Osteocyte (in vitro differentiated cells): ENCODE measurements around the gene OSGEPL1. TPM values are rescaled to one million over a fixed set of nuclear protein-coding genes. Genes with fewer than 3 reads are reported as not detected.
A peak's percentile ranks its signal among the peaks of the same experiment; 100 is the strongest.

ENCODE experiments used
- DNase-seq: peaks from one replicate; pipeline ENCODE4 v3.0.0; 2021; ENCODE audit warnings: mixed read lengths; ENCODE audit not compliant: unreplicated experiment; ENCODE audit errors: extremely low spot score
- H3K27ac Mint-ChIP-seq: one replicate; pipeline ENCODE4 v1.8.0; 2021; ENCODE audit warnings: mild to moderate bottlenecking, mixed read lengths; ENCODE audit not compliant: unreplicated experiment
- H3K27me3 Mint-ChIP-seq: one replicate; pipeline ENCODE4 v1.8.0; 2021; ENCODE audit warnings: mixed read lengths; ENCODE audit not compliant: unreplicated experiment
- H3K36me3 Mint-ChIP-seq: one replicate; pipeline ENCODE4 v1.8.0; 2021; ENCODE audit warnings: mixed read lengths; ENCODE audit not compliant: unreplicated experiment
- H3K4me1 Mint-ChIP-seq: one replicate; pipeline ENCODE4 v1.8.0; 2021; ENCODE audit warnings: mixed read lengths; ENCODE audit not compliant: unreplicated experiment
- H3K4me3 Mint-ChIP-seq: one replicate; pipeline ENCODE4 v1.8.0; 2021; ENCODE audit warnings: mild to moderate bottlenecking, moderate library complexity, mixed read lengths; ENCODE audit not compliant: unreplicated experiment
- H3K9me3 Mint-ChIP-seq: one replicate; pipeline ENCODE4 v1.8.0; 2021; ENCODE audit warnings: mixed read lengths; ENCODE audit not compliant: unreplicated experiment
- CTCF ChIP-seq: fragments of 200-600 bp; sonication (generic); IDR thresholded peaks from 2 replicates; pipeline ENCODE4 v1.5.0; 2021; ENCODE audit warnings: antibody characterized with exemption, mild to moderate bottlenecking, moderate library complexity
- total RNA-seq: library from RNA; stranded (reverse); gene quantifications from 2 replicates; pipeline ENCODE4 v1.2.1, GENCODE V29; 2021

The OSGEPL1 gene
- total RNA-seq, 1 donor from 2014 or later, result 10.0 TPM

GRCh38 chr2:189799030-189799331 lies 36.4 kb upstream of the OSGEPL1 start:
- Mint-ChIP-seq H3K36me3 (peaks cover 19% of the 10 kb centered on the region), H3K27me3 (no peaks in the 10 kb centered on the region), H3K4me3 (no peak overlapping the region), H3K27ac (peak overlapping the region; percentile 29), H3K9me3 (no peaks in the 10 kb centered on the region), H3K4me1 (peaks cover 16% of the 10 kb centered on the region)
- no peak for TF ChIP-seq CTCF
- no peak for DNase-seq

DNA sequence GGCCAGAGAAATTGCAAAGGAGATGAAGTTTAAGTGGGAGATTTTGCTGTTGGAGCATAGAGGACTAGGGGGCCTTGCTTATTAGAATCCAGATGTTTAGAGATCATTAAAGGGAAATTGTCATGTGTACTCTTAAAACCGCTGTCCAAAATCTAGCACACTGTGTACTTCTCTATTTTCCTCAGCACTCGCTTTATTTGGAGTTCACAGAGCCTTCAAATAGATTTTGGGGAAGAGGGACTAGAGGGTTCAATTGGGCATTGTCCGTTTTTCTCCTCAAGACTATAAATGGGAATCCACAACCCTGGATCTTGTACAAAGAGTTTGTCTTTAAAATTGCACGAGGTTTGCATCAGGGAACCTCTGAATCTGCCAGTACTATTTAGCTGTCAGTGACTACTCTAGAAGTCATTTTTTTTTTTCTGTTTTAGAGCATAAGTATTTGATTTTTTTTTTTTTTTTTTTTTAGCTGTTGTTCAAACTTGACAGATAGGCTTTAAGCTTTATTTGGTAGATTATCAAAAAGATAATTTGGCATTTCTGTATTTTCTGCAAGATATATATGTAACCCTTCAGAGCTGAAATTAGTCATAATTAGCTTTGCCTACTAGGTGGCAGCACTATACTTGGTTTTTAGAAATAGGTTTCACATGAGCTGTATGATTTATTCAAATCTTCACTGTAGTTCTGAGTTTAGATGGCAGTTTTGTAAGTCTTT lies 35.9 kb upstream of the OSGEPL1 start:
- H3K9me3 Mint-ChIP-seq, result no peaks in the 10 kb centered on the region
- peaks cover 16% of the 10 kb centered on the region for H3K4me1 Mint-ChIP-seq
- DNase-seq, result no peak
- H3K27me3 Mint-ChIP-seq, result no peaks in the 10 kb centered on the region
- peak; percentile 67 for TF ChIP-seq CTCF
- H3K4me3 Mint-ChIP-seq, result no peak overlapping the region
- peak overlapping the region; percentile 29 for H3K27ac Mint-ChIP-seq
- H3K36me3 Mint-ChIP-seq, result peaks cover 19% of the 10 kb centered on the region

- Mint-ChIP-seq H3K9me3 (no peaks in the 10 kb centered on the region), H3K27me3 (no peaks in the 10 kb centered on the region), H3K4me1 (peaks cover 16% of the 10 kb centered on the region), H3K27ac (peak overlapping the region; percentile 1), H3K36me3 (peaks cover 23% of the 10 kb centered on the region), H3K4me3 (no peak overlapping the region)
- no peak for TF ChIP-seq CTCF
- DNase-seq, result no peak
Measured at GRCh38 chr2:189797902-189798301, 35.3 kb upstream of the OSGEPL1 start.

DNA sequence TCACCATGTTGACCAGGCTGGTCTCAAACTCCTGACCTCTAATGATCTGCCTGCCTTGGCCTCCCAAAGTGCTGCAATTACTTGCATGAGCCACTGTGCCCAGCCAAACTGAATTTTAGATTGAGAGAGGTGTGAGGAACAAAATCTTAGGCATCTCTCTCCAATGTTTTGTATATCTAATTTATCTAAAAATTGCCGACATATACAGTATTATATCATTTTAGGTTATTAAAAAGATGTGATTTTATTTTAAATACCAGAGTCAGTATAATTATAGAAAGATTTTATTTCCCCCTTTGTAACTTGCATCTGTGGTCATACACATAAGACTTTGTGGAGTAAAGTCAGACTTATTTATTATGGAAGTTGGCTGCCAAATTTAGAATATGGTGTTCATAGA lies 31.7 kb upstream of the OSGEPL1 start:
- H3K9me3 Mint-ChIP-seq, result no peaks in the 10 kb centered on the region
- no peak for TF ChIP-seq CTCF
- no peak overlapping the region for H3K4me3 Mint-ChIP-seq
- H3K27ac Mint-ChIP-seq, result no peak overlapping the region
- H3K36me3 Mint-ChIP-seq, result peaks cover 19% of the 10 kb centered on the region
- no peaks in the 10 kb centered on the region for H3K27me3 Mint-ChIP-seq
- no peak for DNase-seq
- H3K4me1 Mint-ChIP-seq, result peaks cover 2% of the 10 kb centered on the region

DNA sequence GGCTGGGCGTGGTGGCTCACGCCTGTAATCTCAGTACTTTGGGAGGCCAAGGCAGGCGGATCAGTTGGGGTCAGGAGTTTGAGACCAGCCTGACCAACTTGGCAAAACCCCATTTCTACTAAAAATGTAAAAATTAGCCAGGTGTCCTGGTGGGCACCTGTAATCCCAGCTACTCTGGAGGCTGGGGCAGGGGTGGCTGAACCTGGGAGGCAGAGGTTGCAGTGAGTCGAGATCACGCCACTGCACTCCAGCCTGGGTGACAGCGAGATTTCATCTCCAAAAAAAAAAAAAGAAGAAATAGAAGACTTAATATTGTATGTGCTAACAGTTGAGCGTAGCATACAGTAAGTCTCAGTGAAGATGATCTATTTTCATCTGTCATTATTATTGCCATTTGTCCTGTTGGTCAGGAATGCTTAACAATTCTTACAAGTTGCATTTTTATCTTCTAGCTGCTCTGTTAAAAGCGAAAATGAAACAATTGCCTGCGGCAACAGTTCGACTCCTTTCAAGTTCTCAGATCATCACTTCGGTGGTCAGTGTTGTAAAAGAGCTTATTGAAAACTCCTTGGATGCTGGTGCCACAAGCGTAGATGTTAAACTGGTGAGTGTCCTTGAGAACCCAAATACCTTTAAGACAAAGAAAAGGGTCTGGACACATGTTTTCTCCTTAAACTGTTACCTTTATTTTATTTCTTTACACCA lies 28.9 kb upstream of the OSGEPL1 start:
- Mint-ChIP-seq H3K36me3 (peaks cover 17% of the 10 kb centered on the region), H3K4me3 (no peak overlapping the region), H3K27ac (no peak overlapping the region), H3K27me3 (no peaks in the 10 kb centered on the region), H3K4me1 (peaks cover 3% of the 10 kb centered on the region), H3K9me3 (no peaks in the 10 kb centered on the region)
- no peak for TF ChIP-seq CTCF
- DNase-seq, result no peak
